Inferior parietal cortex (tissue), 1 donor: Measurements from ENCODE around the gene DIPK1B.

Source experiments
- DNase-seq: peaks from one replicate; pipeline ENCODE4 v3.0.0-alpha.2; 2016; ENCODE audit errors: extremely low spot score

Gene DIPK1B

DNA sequence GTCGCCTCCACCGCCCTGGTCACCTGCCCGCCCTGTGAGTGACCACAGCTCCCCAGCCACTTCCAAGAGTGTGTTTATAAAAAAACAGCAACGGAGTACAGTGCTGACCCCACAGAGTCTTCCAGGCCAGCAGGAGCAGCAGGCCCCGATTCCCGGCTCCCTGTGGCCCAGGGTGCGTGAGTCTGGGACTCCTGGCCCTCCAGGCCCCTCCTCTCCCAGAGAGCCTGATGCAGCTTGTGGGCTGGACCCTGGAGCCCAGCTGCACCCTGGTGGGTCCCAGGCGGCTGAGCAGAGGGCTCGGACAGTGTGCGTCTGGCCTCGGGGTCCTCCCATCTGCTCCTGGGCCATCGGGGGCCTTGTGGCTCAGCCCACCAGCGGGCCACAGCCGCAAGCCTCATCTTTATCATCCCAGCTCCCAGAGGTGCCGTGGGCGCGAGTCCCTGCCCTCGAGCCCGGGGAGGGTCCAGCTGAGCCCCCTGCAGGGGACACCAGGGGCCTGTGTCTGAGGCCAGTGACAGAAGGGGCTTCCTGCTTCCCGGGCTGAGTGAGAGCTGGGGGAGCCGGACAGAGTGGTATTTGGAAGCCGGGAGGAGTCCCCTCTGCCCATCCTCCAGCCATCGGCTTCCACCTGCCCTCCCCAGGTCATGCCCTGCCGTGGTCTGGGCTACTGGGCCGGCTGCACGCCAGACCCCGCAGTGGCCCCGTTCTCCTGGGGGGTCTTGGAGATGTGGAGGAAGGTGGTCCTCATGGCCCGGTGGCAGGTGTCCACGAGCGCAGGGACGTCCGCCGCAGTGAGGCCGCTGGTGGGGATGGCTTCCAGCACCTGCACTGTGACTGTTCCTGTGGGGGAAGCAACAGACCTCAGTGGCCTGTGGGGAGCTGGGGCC is 39.0 kb upstream of the DIPK1B start:
- DNase-seq: no peak

DNA sequence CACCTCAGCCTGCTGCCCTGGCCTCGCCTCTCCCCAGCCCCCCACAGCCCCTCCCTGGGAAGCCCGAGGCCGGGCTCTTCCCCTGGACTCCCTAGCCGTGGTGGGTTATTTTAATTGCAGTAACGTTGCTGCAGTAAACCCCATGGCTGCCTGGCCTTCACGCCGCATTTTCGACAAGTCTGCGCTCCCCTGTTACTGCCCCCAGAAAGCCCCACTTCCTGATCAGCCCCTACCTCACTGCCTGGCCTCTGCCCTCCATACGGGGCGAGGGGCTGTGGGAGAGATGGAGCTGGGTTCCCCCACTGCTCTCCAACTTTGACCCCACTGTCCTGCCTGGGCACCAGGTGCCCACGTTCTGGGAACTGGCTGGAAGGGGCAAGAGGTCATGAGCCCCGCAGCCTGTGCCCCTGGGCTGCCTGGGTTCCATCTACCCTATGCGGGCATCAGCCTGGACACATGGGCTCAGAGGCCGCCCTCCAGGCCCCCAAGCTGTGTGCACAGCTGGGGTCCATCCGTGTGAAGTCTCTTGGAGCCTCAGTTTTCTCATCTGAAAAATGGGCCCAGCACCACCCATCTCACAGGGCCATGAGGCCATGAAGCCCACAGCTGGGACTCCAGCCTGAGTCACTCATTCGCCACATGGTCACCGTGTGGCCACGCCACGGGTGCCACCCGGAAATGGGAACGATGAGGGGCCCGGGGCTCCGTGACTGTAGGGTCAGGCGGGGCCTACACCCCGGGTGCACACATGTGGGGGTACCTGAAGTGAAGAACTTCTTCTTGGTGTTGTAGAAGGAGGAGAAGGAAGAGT is 38.2 kb upstream of the DIPK1B start:
- no peak for DNase-seq

- DNase-seq: no peak
Measured at GRCh38 chr9:136674786-136675349, 37.5 kb upstream of the DIPK1B start.

DNA sequence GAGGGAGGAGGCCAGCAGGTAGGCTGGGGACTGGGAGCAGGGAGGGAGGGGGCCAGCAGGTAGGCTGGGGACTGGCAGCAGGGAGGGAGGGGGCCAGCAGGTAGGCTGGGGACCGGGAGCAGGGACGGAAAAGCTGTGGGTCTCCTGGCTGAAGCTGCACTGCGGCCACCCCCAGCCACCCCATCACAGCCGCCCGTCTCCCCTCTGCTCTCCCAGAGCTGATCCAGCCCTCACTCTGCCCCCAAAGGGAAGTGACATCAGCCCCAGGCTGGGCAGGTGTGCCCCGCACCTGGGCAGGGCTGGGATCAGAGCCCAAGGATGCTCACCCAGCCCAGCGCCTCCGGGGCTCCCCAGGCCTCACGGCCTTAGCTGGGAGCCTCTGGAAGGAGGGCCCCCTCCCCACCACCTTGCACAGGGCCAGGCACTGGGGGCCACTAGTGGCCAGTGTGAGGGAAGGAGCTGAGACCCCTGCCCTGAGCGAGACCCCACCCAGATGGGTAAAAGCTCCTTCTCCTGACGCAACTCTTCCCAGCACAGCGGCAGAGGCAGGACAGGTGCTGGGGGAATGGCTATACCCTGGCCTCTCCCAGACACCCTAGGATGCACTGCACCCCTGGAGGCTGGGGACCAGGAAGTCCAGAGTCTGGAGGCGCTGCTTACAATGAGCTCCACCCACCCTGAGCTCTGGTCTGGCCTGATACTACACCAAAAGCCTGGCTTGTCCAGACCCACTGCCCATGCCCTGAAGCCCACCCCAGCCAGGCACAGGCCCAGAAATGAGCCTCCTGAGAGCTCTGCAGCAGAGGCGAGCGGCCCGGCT is 36.7 kb upstream of the DIPK1B start:
- DNase-seq: no peak

GRCh38 chr9:136676297-136676794 is 36.0 kb upstream of the DIPK1B start:
- no peak for DNase-seq

DNA sequence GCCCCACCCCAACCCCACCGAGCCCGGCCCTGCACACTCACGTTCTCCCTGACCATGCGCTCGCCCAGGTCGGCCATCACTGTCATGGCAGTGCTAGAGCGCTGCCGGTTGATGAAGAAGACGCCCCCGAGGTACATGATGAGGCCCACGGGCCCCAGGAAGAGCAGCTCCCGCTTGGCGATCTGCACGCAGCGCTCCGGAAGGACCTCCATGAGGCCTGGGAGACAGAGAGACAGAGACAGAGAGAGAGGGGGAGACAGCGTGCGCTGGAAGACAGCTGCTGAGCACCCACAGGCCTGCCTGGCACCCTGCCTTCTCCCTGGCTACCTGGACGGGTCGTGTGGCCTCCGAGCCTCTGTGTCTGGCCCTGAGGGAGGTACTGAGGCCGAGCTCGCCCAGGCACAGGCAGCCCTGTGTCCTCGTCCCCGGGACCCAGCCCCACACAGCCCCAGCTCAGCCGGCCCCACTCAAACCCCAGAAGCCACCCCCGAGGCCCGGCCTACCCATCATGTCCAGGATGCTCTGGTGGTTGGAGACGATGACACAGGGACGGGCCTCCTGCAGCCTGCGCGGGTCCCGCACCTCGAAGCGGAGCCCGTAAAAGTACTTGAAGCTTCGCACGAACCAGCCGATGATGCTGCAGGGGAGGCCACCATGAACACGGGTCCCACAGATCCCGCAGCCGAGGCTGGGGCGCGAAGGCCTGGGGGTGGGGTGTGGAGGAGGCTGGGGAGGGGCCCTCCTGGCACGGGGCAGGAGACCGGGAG is 35.3 kb upstream of the DIPK1B start:
- DNase-seq: no peak

DNA sequence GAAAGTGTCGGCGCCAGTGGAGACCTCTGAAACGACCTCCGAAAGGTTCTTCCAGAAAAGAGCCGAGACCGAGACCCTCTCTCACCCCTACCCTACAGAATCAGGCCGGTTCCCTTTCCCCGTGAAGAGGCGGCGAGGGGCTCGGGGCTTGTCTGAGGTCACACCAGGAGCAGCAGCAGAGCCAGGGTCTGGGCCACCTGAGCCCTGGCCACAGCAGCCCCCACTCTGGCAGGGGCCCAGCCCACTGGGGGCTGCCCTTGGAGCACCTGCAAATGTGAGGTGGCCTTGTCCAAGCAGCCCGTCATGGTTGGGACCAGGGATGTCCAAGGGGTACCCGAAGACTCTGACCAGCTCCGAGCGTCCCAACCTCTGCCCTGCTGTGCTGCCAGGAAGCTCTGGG is 34.3 kb upstream of the DIPK1B start:
- no peak for DNase-seq

DNA sequence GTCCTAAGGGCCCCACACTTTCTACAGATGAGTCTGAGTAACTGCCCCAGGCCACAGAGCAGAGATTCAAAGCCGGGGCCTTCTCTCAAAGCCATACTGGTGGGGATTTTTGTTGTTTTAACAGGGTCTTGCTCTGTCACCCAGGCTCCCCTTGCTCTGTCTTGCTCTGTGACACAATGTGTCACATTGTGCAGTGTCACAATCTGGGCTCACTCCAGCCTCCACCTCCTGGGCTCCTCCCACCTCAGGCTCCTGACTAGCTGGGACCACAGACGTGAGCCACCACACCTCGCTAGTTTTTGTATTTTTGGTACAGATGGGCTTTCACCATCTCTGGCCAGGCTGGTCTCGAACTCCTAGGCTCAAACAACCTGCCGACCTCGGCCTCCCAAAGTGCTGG is 33.7 kb upstream of the DIPK1B start:
- no peak for DNase-seq

- DNase-seq: no peak
Measured at GRCh38 chr9:136679431-136679941, 32.9 kb upstream of the DIPK1B start.

- DNase-seq: no peak
Measured at GRCh38 chr9:136681029-136681428, 31.3 kb upstream of the DIPK1B start.

- no peak for DNase-seq
Measured at GRCh38 chr9:136681945-136682699, 30.2 kb upstream of the DIPK1B start.

DNA sequence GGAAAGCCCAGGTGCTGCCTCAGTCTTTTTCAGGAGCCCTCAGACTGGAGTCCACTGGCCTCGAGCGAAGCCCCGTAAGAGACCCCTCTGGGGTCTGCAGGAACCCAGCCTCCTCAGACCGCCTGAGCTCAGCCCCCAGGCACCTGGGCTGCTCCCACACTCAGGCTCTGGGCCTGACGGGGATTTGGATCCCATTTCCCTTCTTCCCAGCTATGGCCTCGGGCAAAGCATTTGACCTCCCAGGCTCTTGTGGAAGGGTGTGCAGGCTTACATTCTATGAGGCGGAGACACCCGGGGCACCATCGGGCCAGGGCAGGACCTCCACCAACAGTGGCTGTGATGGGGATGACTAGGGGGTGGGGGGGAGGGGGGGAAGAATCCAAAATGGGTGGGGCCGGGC is 29.7 kb upstream of the DIPK1B start:
- no peak for DNase-seq

- no peak for DNase-seq
Measured at GRCh38 chr9:136683173-136683745, 29.1 kb upstream of the DIPK1B start.

- DNase-seq: no peak
Measured at GRCh38 chr9:136683755-136684154, 28.6 kb upstream of the DIPK1B start.

- no peak for DNase-seq
Measured at GRCh38 chr9:136684339-136684738, 28.0 kb upstream of the DIPK1B start.

- DNase-seq: no peak
Measured at GRCh38 chr9:136684799-136685198, 27.6 kb upstream of the DIPK1B start.

GRCh38 chr9:136685216-136685615 is 27.2 kb upstream of the DIPK1B start:
- no peak for DNase-seq

DNA sequence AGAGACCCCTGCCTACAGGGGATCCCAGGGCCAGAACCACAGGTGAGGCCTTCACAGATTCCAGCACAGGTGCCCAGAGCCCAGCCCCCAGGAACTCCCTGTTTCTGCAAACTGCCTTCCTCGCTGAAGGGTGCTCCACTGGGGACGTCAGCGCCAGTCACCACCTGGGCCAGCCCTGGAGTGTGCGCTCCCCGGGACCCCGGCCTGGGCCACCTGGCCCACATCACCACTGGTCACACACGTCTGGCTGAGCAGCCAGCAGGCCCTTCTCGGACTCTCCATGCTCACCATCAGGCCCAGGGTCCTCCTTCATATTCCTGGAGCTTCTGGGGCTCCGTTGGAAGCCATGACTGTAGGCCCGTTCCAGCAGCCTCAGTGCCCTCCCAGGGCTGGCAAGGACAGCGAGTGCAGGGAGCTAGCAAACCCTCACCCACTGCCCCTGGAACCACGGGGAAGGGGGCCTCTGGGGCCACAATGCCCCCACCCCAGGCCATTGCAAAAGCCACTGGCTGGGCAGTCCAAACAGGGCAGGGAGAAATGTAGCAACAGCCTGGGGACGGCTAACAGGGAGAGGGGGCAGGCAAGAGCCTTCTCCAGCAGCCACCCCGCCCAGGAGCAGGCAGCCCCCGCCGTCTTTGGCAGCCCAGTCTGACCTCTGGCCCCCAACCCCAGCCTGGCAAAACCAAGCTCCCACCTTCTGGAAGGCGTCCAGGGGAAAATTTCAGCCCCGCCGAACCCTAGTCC is 26.4 kb upstream of the DIPK1B start:
- no peak for DNase-seq

DNA sequence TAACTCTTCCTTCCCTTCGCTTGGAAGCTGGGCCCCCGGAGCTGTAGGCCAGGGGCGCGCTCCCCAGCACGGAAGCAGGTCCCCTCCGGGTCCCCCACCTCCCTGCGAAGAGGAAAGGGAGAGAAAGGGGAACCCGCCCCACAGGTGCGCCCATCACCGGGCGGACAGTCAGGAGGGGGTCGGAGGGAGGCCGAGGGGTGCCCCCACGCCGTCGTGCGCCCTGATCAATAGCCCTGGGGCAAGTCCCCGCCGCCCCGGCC is 25.9 kb upstream of the DIPK1B start:
- DNase-seq: no peak
